B cell (primary cell): Measurements from ENCODE around the gene THADA. TPM values are rescaled to one million over a fixed set of nuclear protein-coding genes. Genes with fewer than 3 reads are reported as not detected.

ENCODE experiments used
- ATAC-seq: fragments of 200-7000 bp; cut with Tn5 transposase; one replicate; pipeline ENCODE4 v1.10.0; 2021; ENCODE audit warnings: low read depth, mild to moderate bottlenecking, moderate number of reproducible peaks, moderate library complexity
- CTCF ChIA-PET: fragments of 350-600 bp; sonication (Branson Sonifier 250); formaldehyde crosslinking; loops from one replicate; lab custom pipeline; 2021; ENCODE audit warnings: antibody characterized with exemption, inconsistent platforms; lab: Charles Lee
- POLR2A ChIA-PET: fragments of 350-600 bp; sonication (Branson Sonifier 250); formaldehyde crosslinking; loops from one replicate; lab custom pipeline; 2021; ENCODE audit warnings: antibody characterized with exemption; lab: Charles Lee
- DNase-seq: peaks from one replicate; pipeline ENCODE4 v3.0.0; 2013
- H2AFZ ChIP-seq: 2 replicates; pipeline ENCODE4 v1.6.1; 2012; ENCODE audit warnings: mild to moderate bottlenecking, low read depth, low read length; ENCODE audit not compliant: insufficient read depth, poor library complexity, severe bottlenecking
- H3K27ac ChIP-seq, 2 donors: 1 replicate in 1 of 2; 2 replicates in 1 of 2; pipeline ENCODE4 v1.5.1; 2012 to 2013; ENCODE audit warnings: low read length in 2 of 2, mild to moderate bottlenecking in 2 of 2, moderate library complexity in 1 of 2
- H3K27me3 ChIP-seq, 4 experiments: fragments of 200-600 bp in 1 of 4; sonication (generic) in 1 of 4; replicated peaks in 1 of 4; 1 replicate in 2 of 4; 2 replicates in 2 of 4; pipeline versions ENCODE4 v1.6.1 to v1.7.0; 2013 to 2016; ENCODE audit warnings: low read length in 3 of 4, mild to moderate bottlenecking in 2 of 4, mixed read lengths in 1 of 4, moderate library complexity in 1 of 4; ENCODE audit not compliant: insufficient read depth in 4 of 4, control insufficient read depth in 3 of 4; ENCODE audit errors: control extremely low read depth in 1 of 4
- H3K36me3 ChIP-seq, 2 experiments: replicated peaks in 1 of 2; 1 replicate in 1 of 2; 2 replicates in 1 of 2; pipeline versions ENCODE4 v1.6.1 to v1.7.1; 2013; ENCODE audit warnings: low read length in 1 of 2; ENCODE audit not compliant: insufficient read depth in 2 of 2, control insufficient read depth in 1 of 2; ENCODE audit errors: control extremely low read depth in 1 of 2, extremely low read depth in 1 of 2
- H3K4me1 ChIP-seq, 2 donors: fragments of 200-600 bp in 1 of 2; sonication (generic) in 1 of 2; 1 replicate in 1 of 2; 2 replicates in 1 of 2; pipeline versions ENCODE4 v1.5.1 to v1.6.1; 2013 to 2017; ENCODE audit warnings: low read length in 2 of 2; ENCODE audit not compliant: control insufficient read depth in 2 of 2, insufficient read depth in 2 of 2
- H3K4me2 ChIP-seq: replicated peaks from 2 replicates; pipeline ENCODE3; 2012; ENCODE audit warnings: mild to moderate bottlenecking, low read depth, low read length; ENCODE audit not compliant: poor library complexity, severe bottlenecking
- H3K4me3 ChIP-seq, 5 experiments: fragments of 200-600 bp in 1 of 5; sonication (generic) in 1 of 5; 1 replicate in 3 of 5; 2 replicates in 2 of 5; pipeline versions ENCODE4 v1.5.1 to v1.7.0; 2011 to 2016; ENCODE audit warnings: low read length in 4 of 5, mild to moderate bottlenecking in 4 of 5, low read depth in 2 of 5, control low read depth in 1 of 5, moderate library complexity in 1 of 5; ENCODE audit not compliant: insufficient read depth in 1 of 5; ENCODE audit errors: control extremely low read depth in 1 of 5, extremely low read depth in 1 of 5
- H3K79me2 ChIP-seq: fragments of 200-600 bp; sonication (generic); one replicate; pipeline ENCODE4 v1.6.0; 2016; ENCODE audit warnings: low read length; ENCODE audit not compliant: control insufficient read depth, insufficient read depth
- H3K9ac ChIP-seq: fragments of 200-600 bp; sonication (generic); 2 replicates; pipeline ENCODE4 v1.6.1; 2017; ENCODE audit warnings: mild to moderate bottlenecking, low read length, moderate library complexity
- H3K9me3 ChIP-seq, 3 donors: one replicate each; pipeline versions ENCODE4 v1.6.1 to v1.7.1; 2013; ENCODE audit warnings: low read length in 2 of 3; ENCODE audit not compliant: control insufficient read depth in 2 of 3, insufficient read depth in 1 of 3; ENCODE audit errors: control extremely low read depth in 1 of 3
- H4K20me1 ChIP-seq: 2 replicates; pipeline ENCODE4 v1.6.0; 2012; ENCODE audit warnings: mild to moderate bottlenecking, low read length; ENCODE audit not compliant: insufficient read depth, control insufficient read depth, poor library complexity, severe bottlenecking
- H3K27ac Mint-ChIP-seq: one replicate; pipeline ENCODE4 v1.8.0; 2021; ENCODE audit warnings: mixed read lengths
- H3K27me3 Mint-ChIP-seq: one replicate; pipeline ENCODE4 v1.8.0; 2021; ENCODE audit warnings: mixed read lengths
- H3K4me1 Mint-ChIP-seq: one replicate; pipeline ENCODE4 v1.8.0; 2021; ENCODE audit warnings: mixed read lengths
- H3K4me3 Mint-ChIP-seq: one replicate; pipeline ENCODE4 v1.8.0; 2021; ENCODE audit warnings: mixed read lengths
- H3K9me3 Mint-ChIP-seq: one replicate; pipeline ENCODE4 v1.8.0; 2022; ENCODE audit warnings: mixed read lengths; ENCODE audit not compliant: insufficient read depth
- EZH2 ChIP-seq: IDR thresholded peaks from 2 replicates; pipeline ENCODE4 v1.6.1; 2012; ENCODE audit warnings: borderline replicate concordance, low read depth, mild to moderate bottlenecking, moderate library complexity, low read length; ENCODE audit not compliant: insufficient read depth, poor library complexity, severe bottlenecking
- WGBS: methylation state at CpG from one replicate; pipeline ENCODE4 v1.1.5; 2013; ENCODE audit warnings: missing lambda C conversion rate; ENCODE audit not compliant: insufficient coverage; 5-methylcytosine and 5-hydroxymethylcytosine counted together
- intact Hi-C: fragments of 100-400 bp; cut with micrococcal nuclease; formaldehyde crosslinking; loops from one replicate; pipeline ENCODE4 v1.10.0; 2022
- polyA plus RNA-seq: library from polyadenylated mRNA; depleted of rRNA; stranded (reverse); fragments of >200 nt; gene quantifications from 2 replicates; pipeline ENCODE4 v1.2.3, GENCODE V29; 2012
- total RNA-seq, 2 donors: library from RNA; stranded (reverse); fragments of 120-200 nt in 1 of 2; gene quantifications; 1 replicate in 1 of 2; 2 replicates in 1 of 2; pipeline versions ENCODE4 v1.2.3 to v1.2.4, GENCODE V29; 2013 to 2022
- TF ChIP-seq, protein P1 (sequence below): fragments of 200-600 bp; IDR thresholded peaks from one replicate; pipeline ENCODE4 v1.8.0; 2022; ENCODE audit warnings: antibody characterized with exemption, mild to moderate bottlenecking

THADA gene
- total and polyA plus RNA-seq, 2 donors (not counting 1 experiment from before 2014, with no cell fraction given): 17.6 to 48.5 TPM

DNA sequence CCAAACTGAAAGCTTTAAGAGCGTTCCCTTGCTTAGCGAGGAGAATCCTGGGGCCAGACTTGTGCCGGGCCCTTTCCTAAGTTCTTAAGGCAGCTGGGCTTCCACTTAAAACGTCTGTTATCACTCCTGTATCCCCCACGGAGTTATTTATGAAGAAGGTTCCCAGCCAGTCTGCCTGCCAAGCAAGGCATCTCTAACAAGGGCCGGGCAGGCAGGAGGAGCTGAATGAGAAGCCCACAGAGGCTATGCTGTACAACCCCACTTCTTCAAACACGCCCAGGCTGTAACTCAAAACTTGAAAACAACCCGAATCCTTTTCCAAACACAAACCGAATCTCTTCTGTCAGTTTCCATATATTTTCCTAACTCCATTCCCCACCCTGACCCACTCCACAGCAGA is 330.4 kb downstream of the THADA start:
- no peaks in the 10 kb centered on the region for H3K9me3 ChIP-seq
- Mint-ChIP-seq H3K4me1 (no peaks in the 10 kb centered on the region), H3K27ac (no peak overlapping the region), H3K4me3 (no peak overlapping the region), H3K27me3 (no peaks in the 10 kb centered on the region), H3K9me3 (no peaks in the 10 kb centered on the region)
- no peaks in the 10 kb centered on the region for H3K79me2 ChIP-seq
- no peak overlapping the region for H2AFZ ChIP-seq
- no peak overlapping the region for H3K9ac ChIP-seq
- CTCF ChIA-PET: no interaction called here
- intact Hi-C loops: no loop called here
- no peak overlapping the region for H3K4me2 ChIP-seq
- H3K27ac ChIP-seq: no peak overlapping the region
- TF ChIP-seq, protein P1, sequence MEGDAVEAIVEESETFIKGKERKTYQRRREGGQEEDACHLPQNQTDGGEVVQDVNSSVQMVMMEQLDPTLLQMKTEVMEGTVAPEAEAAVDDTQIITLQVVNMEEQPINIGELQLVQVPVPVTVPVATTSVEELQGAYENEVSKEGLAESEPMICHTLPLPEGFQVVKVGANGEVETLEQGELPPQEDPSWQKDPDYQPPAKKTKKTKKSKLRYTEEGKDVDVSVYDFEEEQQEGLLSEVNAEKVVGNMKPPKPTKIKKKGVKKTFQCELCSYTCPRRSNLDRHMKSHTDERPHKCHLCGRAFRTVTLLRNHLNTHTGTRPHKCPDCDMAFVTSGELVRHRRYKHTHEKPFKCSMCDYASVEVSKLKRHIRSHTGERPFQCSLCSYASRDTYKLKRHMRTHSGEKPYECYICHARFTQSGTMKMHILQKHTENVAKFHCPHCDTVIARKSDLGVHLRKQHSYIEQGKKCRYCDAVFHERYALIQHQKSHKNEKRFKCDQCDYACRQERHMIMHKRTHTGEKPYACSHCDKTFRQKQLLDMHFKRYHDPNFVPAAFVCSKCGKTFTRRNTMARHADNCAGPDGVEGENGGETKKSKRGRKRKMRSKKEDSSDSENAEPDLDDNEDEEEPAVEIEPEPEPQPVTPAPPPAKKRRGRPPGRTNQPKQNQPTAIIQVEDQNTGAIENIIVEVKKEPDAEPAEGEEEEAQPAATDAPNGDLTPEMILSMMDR: no peak
- no peak for TF ChIP-seq EZH2
- WGBS: 95% methylated on average over 9 of the region's 9 CpGs
- peaks cover 2 to 38% of the 10 kb centered on the region in 2 experiments for H3K36me3 ChIP-seq
- no peaks in the 10 kb centered on the region for H3K4me1 ChIP-seq
- H4K20me1 ChIP-seq: no peaks in the 10 kb centered on the region
- H3K27me3 ChIP-seq: no peaks in the 10 kb centered on the region
- H3K4me3 ChIP-seq: no peak overlapping the region
- POLR2A ChIA-PET: no interaction called here
- no peak for DNase-seq
- no peak for ATAC-seq

DNA sequence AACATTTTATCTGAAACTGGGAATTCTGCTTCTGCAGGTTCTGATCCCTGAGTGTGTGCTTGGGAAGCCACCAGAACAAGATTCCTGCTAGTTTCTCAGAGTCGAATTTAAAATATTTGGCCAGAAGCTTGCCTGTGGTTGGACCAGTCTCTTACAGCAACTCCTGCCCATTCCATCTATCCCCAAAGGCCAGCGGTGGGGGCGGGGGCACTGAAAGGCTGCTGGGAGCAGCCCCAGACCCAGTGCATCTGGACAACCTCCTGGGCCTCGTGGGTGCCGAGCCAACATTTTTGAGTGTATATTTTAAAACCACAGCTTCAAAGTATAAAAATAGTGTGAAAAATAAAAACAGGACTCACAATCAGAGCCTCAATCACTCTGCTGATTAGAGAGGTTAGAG is 330.8 kb downstream of the THADA start:
- intact Hi-C loops: no loop called here
- H3K9me3 Mint-ChIP-seq: no peaks in the 10 kb centered on the region
- Histone ChIP-seq H3K4me2 (no peak overlapping the region), H3K36me3 (peaks cover 2 to 36% of the 10 kb centered on the region in 2 experiments), H3K9ac (no peak overlapping the region), H3K79me2 (no peaks in the 10 kb centered on the region), H2AFZ (no peak overlapping the region), H3K4me1 (no peaks in the 10 kb centered on the region), H4K20me1 (no peaks in the 10 kb centered on the region), H3K4me3 (no peak overlapping the region), H3K9me3 (no peaks in the 10 kb centered on the region), H3K27ac (no peak overlapping the region), H3K27me3 (no peaks in the 10 kb centered on the region)
- no peak for ATAC-seq
- no peaks in the 10 kb centered on the region for H3K4me1 Mint-ChIP-seq
- H3K27ac Mint-ChIP-seq: no peak overlapping the region
- DNase-seq: no peak
- POLR2A ChIA-PET: no interaction called here
- WGBS: 100% methylated on average over 3 of the region's 5 CpGs
- CTCF ChIA-PET: no interaction called here
- no peak overlapping the region for H3K4me3 Mint-ChIP-seq
- H3K27me3 Mint-ChIP-seq: no peaks in the 10 kb centered on the region
- TF ChIP-seq EZH2: no peak
- TF ChIP-seq, protein P1: no peak
